Liver (tissue), 9 donors: ENCODE data around the gene PCDH12. TPM values are rescaled to one million over a fixed set of nuclear protein-coding genes. Genes with fewer than 3 reads are reported as not detected.
A peak's percentile ranks its signal among the peaks of the same experiment; 100 is the strongest.

Experiments used
- DNase-seq: peaks from one replicate; pipeline ENCODE4 v3.0.0-alpha.2; 2017; ENCODE audit warnings: low spot score
- H3K27ac ChIP-seq, 2 donors: one replicate each; pipeline ENCODE4 v1.7.0; 2013; ENCODE audit warnings: inconsistent platforms in 2 of 2, low read length in 2 of 2, control low read depth in 1 of 2, low read depth in 1 of 2, mild to moderate bottlenecking in 1 of 2
- H3K27me3 ChIP-seq, 4 donors: one replicate each; pipeline versions ENCODE4 v1.6.1 to v1.7.0; 2013; ENCODE audit warnings: low read length in 3 of 4, inconsistent platforms in 1 of 4, mild to moderate bottlenecking in 1 of 4, moderate library complexity in 1 of 4; ENCODE audit not compliant: control insufficient read depth in 4 of 4, insufficient read depth in 4 of 4
- H3K36me3 ChIP-seq, 4 donors: one replicate each; pipeline versions ENCODE4 v1.6.1 to v1.7.0; 2013; ENCODE audit warnings: low read length in 3 of 4, mild to moderate bottlenecking in 3 of 4, low read depth in 1 of 4, moderate library complexity in 1 of 4; ENCODE audit not compliant: control insufficient read depth in 4 of 4, insufficient read depth in 3 of 4
- H3K4me1 ChIP-seq, 4 donors: one replicate each; pipeline versions ENCODE4 v1.6.1 to v1.7.0; 2013; ENCODE audit warnings: low read length in 3 of 4, mild to moderate bottlenecking in 3 of 4, moderate library complexity in 1 of 4; ENCODE audit not compliant: control insufficient read depth in 4 of 4, insufficient read depth in 4 of 4
- H3K4me3 ChIP-seq, 3 donors: one replicate each; pipeline versions ENCODE4 v1.6.1 to v1.7.0; 2013; ENCODE audit warnings: low read length in 3 of 3, control low read depth in 1 of 3, low read depth in 1 of 3, mild to moderate bottlenecking in 1 of 3
- H3K9ac ChIP-seq, 2 donors: one replicate each; pipeline ENCODE4 v1.7.0; 2013; ENCODE audit warnings: low read length in 2 of 2, mild to moderate bottlenecking in 2 of 2, moderate library complexity in 2 of 2, control low read depth in 1 of 2, low read depth in 1 of 2
- H3K9me3 ChIP-seq, 4 donors: one replicate each; pipeline versions ENCODE4 v1.6.1 to v1.7.0; 2013; ENCODE audit warnings: low read length in 3 of 4; ENCODE audit not compliant: control insufficient read depth in 4 of 4
- CTCF ChIP-seq: fragments of 150-350 bp; IDR thresholded peaks from 2 replicates; pipeline ENCODE4 v1.5.1; 2017; ENCODE audit warnings: improper control_type of control experiment, low read depth, low read length; ENCODE audit not compliant: missing input control
- EGR1 ChIP-seq, 2 donors: IDR thresholded peaks; 2 replicates each; pipeline ENCODE4 v1.6.1; 2016 to 2018; ENCODE audit warnings: antibody characterized with exemption in 2 of 2, low read depth in 2 of 2
- FOXA1 ChIP-seq: IDR thresholded peaks from 2 replicates; pipeline ENCODE4 v1.6.1; 2016; ENCODE audit warnings: antibody characterized with exemption
- FOXA2 ChIP-seq: IDR thresholded peaks from 2 replicates; pipeline ENCODE4 v1.6.1; 2016; ENCODE audit warnings: antibody characterized with exemption
- GABPA ChIP-seq, 2 donors: IDR thresholded peaks in 1 of 2; conservative IDR thresholded peaks in 1 of 2; 2 replicates each; pipeline ENCODE4 v1.6.1; 2016; ENCODE audit warnings: antibody characterized with exemption in 2 of 2, mild to moderate bottlenecking in 1 of 2, moderate library complexity in 1 of 2
- HNF4A ChIP-seq, 2 donors: conservative IDR thresholded peaks; 2 replicates each; pipeline ENCODE4 v1.6.1; 2016; ENCODE audit warnings: antibody characterized with exemption in 2 of 2, mild to moderate bottlenecking in 2 of 2
- HNF4G ChIP-seq: IDR thresholded peaks from 2 replicates; pipeline ENCODE4 v1.6.1; 2016; ENCODE audit warnings: antibody characterized with exemption
- NR2F2 ChIP-seq: IDR thresholded peaks from 2 replicates; pipeline ENCODE4 v1.6.1; 2016; ENCODE audit warnings: antibody characterized with exemption
- RAD21 ChIP-seq, 2 donors: IDR thresholded peaks; 2 replicates each; pipeline ENCODE4 v1.6.1; 2016; ENCODE audit warnings: antibody characterized with exemption in 2 of 2, mild to moderate bottlenecking in 2 of 2
- RXRA ChIP-seq, 2 donors: IDR thresholded peaks; 2 replicates each; pipeline ENCODE4 v1.6.1; 2017 to 2018; ENCODE audit warnings: antibody characterized with exemption in 2 of 2, mild to moderate bottlenecking in 1 of 2
- SP1 ChIP-seq: IDR thresholded peaks from 2 replicates; pipeline ENCODE4 v1.6.1; 2018; ENCODE audit warnings: antibody characterized with exemption, mild to moderate bottlenecking
- TAF1 ChIP-seq: conservative IDR thresholded peaks from 2 replicates; pipeline ENCODE4 v1.6.1; 2016; ENCODE audit warnings: antibody characterized with exemption, mild to moderate bottlenecking
- YY1 ChIP-seq: IDR thresholded peaks from 2 replicates; pipeline ENCODE4 v1.6.1; 2016; ENCODE audit warnings: antibody characterized with exemption, mild to moderate bottlenecking
- WGBS: extraction: QIAGEN DNeasy Blood & Tissue Kit; methylation state at CpG from one replicate; pipeline ENCODE4 v1.1.7; 2013; 5-methylcytosine and 5-hydroxymethylcytosine counted together
- polyA plus RNA-seq, 2 donors: library from polyadenylated mRNA; stranded (reverse) in 1 of 2; unstranded in 1 of 2; fragments of 200-250 nt in 1 of 2; fragments of >200 nt in 1 of 2; fragmentation: Nextera tagmentation in 1 of 2; extraction: Ambion mirVana in 1 of 2; gene quantifications; one replicate each; pipeline versions ENCODE4 v1.2.1 to v1.2.3, GENCODE V29; 2013 to 2015
- total RNA-seq, 2 donors: library from RNA; depleted of rRNA; stranded (reverse); fragments of >200 nt; gene quantifications; one replicate each; pipeline ENCODE4 v1.2.3, GENCODE V29; 2014
- TF ChIP-seq, protein P1 (sequence below): IDR thresholded peaks from 2 replicates; pipeline ENCODE4 v1.6.1; 2016; ENCODE audit warnings: antibody characterized with exemption, mild to moderate bottlenecking
- TF ChIP-seq, protein P2 (sequence below): IDR thresholded peaks from 2 replicates; pipeline ENCODE4 v1.6.1; 2016; ENCODE audit warnings: antibody characterized with exemption
- TF ChIP-seq, protein P3 (sequence below): IDR thresholded peaks from 2 replicates; pipeline ENCODE4 v1.6.1; 2016; ENCODE audit warnings: antibody characterized with exemption
- donor health status: healthy.
- donor health status: healthy.
- donor health status: healthy.
- donor health status: healthy.
- donor health status: healthy.

PCDH12 gene
- total and polyA plus RNA-seq, 4 donors: 0.74 to 4.9 (median 3.8) TPM

- TF ChIP-seq, protein P1, sequence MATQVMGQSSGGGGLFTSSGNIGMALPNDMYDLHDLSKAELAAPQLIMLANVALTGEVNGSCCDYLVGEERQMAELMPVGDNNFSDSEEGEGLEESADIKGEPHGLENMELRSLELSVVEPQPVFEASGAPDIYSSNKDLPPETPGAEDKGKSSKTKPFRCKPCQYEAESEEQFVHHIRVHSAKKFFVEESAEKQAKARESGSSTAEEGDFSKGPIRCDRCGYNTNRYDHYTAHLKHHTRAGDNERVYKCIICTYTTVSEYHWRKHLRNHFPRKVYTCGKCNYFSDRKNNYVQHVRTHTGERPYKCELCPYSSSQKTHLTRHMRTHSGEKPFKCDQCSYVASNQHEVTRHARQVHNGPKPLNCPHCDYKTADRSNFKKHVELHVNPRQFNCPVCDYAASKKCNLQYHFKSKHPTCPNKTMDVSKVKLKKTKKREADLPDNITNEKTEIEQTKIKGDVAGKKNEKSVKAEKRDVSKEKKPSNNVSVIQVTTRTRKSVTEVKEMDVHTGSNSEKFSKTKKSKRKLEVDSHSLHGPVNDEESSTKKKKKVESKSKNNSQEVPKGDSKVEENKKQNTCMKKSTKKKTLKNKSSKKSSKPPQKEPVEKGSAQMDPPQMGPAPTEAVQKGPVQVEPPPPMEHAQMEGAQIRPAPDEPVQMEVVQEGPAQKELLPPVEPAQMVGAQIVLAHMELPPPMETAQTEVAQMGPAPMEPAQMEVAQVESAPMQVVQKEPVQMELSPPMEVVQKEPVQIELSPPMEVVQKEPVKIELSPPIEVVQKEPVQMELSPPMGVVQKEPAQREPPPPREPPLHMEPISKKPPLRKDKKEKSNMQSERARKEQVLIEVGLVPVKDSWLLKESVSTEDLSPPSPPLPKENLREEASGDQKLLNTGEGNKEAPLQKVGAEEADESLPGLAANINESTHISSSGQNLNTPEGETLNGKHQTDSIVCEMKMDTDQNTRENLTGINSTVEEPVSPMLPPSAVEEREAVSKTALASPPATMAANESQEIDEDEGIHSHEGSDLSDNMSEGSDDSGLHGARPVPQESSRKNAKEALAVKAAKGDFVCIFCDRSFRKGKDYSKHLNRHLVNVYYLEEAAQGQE: no peak
Observed at GRCh38 chr5:141945511-141946051, 12.4 kb downstream of the PCDH12 start (continued).

GRCh38 chr5:141944076-141944475 is 13.9 kb downstream of the PCDH12 start:
- Histone ChIP-seq H3K9me3 (no peaks in the 10 kb centered on the region), H3K27me3 (no peaks in the 10 kb centered on the region), H3K9ac (no peak overlapping the region), H3K27ac (no peak overlapping the region), H3K36me3 (peaks cover 0 to 6% (median 3%) of the 10 kb centered on the region in 4 donors), H3K4me1 (peaks cover 3 to 17% (median 8%) of the 10 kb centered on the region in 4 donors), H3K4me3 (no peak overlapping the region)
- 86% methylated on average over 9 of the region's 9 CpGs for WGBS
- DNase-seq: no peak
- TF ChIP-seq, protein P2, sequence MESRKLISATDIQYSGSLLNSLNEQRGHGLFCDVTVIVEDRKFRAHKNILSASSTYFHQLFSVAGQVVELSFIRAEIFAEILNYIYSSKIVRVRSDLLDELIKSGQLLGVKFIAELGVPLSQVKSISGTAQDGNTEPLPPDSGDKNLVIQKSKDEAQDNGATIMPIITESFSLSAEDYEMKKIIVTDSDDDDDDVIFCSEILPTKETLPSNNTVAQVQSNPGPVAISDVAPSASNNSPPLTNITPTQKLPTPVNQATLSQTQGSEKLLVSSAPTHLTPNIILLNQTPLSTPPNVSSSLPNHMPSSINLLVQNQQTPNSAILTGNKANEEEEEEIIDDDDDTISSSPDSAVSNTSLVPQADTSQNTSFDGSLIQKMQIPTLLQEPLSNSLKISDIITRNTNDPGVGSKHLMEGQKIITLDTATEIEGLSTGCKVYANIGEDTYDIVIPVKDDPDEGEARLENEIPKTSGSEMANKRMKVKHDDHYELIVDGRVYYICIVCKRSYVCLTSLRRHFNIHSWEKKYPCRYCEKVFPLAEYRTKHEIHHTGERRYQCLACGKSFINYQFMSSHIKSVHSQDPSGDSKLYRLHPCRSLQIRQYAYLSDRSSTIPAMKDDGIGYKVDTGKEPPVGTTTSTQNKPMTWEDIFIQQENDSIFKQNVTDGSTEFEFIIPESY: no peak
- TF ChIP-seq, protein P3, sequence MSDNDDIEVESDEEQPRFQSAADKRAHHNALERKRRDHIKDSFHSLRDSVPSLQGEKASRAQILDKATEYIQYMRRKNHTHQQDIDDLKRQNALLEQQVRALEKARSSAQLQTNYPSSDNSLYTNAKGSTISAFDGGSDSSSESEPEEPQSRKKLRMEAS: no peak
- no peak for TF ChIP-seq TAF1
- no peak for TF ChIP-seq SP1

GRCh38 chr5:141942185-141942857 is 15.7 kb downstream of the PCDH12 start:
- H3K4me1 ChIP-seq: peaks cover 3 to 17% (median 8%) of the 10 kb centered on the region in 4 donors
- H3K4me3 ChIP-seq: no peak overlapping the region
- no peaks in the 10 kb centered on the region for H3K9me3 ChIP-seq
- WGBS: 42% methylated on average over 9 of the region's 9 CpGs
- no peak for DNase-seq
- no peak overlapping the region for H3K9ac ChIP-seq
- H3K27me3 ChIP-seq: no peaks in the 10 kb centered on the region
- no peak overlapping the region for H3K27ac ChIP-seq
- peaks cover 7 to 17% (median 13%) of the 10 kb centered on the region in 4 donors for H3K36me3 ChIP-seq
- TF ChIP-seq CTCF: peak; percentile 10
- TF ChIP-seq FOXA2: no peak
- peak; percentile 5 for TF ChIP-seq HNF4G
- no peak for TF ChIP-seq RAD21 (IDR thresholded peaks at IDR 0.05)
- TF ChIP-seq YY1: no peak
- TF ChIP-seq, protein P3: no peak
- peak; percentile 46 to 52 for TF ChIP-seq HNF4A (conservative IDR thresholded peaks at IDR 0.05)
- TF ChIP-seq GABPA (IDR thresholded peaks at IDR 0.05 in 1 of 2, conservative IDR thresholded peaks at IDR 0.05 in 1 of 2): no peak
- TF ChIP-seq EGR1 (IDR thresholded peaks at IDR 0.05; ENCODE audit: low read depth in 2 of 2): no peak
- TF ChIP-seq RXRA (IDR thresholded peaks at IDR 0.05): no peak
- TF ChIP-seq, protein P1: no peak
- no peak for TF ChIP-seq FOXA1
- no peak for TF ChIP-seq NR2F2
